GM13977 (cell line): ENCODE results near the gene IFT122.

Experiments
- DNase-seq: peaks from one replicate; pipeline ENCODE4 v3.0.0; 2012; ENCODE audit warnings: low spot score
- in situ Hi-C: fragments of 300-500 bp; cut with MboI; formaldehyde crosslinking; loops from one replicate; pipeline ENCODE4 v1.12.0; 2022; ENCODE audit warnings: low sequenced_read_pairs, low pct_unique_long_range_greater_than_20kb, mixed read lengths, inconsistent platforms; ENCODE audit not compliant: unreplicated experiment
- TF ChIP-seq, protein P1 (sequence below): IDR thresholded peaks from 2 replicates; pipeline ENCODE4 v1.5.1; 2012; ENCODE audit warnings: mild to moderate bottlenecking, control low read depth; ENCODE audit not compliant: insufficient read depth; ENCODE audit errors: extremely low read depth, missing control alignments

Gene IFT122

DNA sequence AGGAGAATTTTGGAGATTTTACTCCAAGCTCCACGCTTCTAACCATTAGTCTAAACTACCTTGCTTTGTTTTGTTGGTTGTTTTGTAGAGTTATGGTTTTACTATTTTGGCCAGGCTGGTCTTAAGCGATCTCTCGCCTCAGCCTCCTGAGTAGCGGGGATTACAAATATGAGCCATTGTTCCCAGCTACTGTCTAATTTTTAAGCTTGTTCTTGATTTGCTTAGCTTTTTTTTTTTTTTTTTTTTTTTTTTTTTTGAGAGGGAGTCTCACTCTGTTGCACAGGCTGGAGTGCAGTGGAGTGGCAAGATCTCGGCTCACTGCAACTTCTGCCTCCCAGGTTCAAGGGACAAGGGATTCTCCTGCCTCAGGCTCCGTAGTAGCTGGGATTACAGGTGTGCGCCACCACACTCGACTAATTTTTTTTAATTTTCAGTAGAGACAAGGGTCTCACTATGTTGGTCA, 40.1 kb upstream of the IFT122 start:
- in situ Hi-C loops, result no loop called here
- TF ChIP-seq, protein P1, sequence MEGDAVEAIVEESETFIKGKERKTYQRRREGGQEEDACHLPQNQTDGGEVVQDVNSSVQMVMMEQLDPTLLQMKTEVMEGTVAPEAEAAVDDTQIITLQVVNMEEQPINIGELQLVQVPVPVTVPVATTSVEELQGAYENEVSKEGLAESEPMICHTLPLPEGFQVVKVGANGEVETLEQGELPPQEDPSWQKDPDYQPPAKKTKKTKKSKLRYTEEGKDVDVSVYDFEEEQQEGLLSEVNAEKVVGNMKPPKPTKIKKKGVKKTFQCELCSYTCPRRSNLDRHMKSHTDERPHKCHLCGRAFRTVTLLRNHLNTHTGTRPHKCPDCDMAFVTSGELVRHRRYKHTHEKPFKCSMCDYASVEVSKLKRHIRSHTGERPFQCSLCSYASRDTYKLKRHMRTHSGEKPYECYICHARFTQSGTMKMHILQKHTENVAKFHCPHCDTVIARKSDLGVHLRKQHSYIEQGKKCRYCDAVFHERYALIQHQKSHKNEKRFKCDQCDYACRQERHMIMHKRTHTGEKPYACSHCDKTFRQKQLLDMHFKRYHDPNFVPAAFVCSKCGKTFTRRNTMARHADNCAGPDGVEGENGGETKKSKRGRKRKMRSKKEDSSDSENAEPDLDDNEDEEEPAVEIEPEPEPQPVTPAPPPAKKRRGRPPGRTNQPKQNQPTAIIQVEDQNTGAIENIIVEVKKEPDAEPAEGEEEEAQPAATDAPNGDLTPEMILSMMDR, result no peak
- DNase-seq, result no peak

DNA sequence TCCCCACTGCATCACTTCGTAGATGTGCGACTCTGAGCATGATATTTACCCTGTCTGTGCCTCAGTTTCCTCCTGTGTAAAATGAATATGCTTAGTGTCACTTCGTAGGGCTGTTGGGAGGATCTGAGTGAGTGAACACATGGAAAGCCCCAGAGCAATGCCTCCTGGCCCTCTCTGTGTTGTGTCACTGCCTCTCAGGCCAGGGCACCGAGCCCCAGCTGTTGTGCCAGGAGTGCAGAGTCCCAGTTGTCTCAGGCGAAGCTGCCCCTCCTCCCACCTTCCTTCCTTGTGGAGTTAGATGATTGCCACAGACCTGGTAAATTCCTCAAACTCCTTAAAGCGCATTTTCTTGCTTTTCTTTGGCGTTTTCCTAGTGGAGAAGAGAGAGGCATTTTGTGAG, 37.8 kb upstream of the IFT122 start:
- DNase-seq, result no peak
- TF ChIP-seq, protein P1, result no peak
- in situ Hi-C loops, result no loop called here

DNA sequence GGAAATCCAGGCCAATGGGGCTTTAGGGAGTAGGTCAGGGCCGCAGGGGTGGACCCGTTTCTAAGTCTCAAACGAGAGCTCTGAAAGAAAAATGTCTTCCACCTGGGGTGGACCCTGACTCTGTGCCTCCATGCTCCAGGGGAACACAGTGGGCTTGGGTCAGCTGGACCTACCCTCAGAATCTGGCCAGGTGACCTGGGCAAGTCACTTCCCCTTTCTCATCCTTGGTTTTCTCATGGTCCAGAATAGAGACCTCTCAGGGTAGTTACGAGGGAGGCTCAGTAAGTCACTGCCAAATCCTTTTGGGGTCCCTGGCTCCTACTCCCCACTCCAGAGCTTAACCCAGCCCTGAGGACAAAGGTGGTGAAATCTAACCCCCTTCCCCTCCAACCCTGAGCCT, 37.4 kb upstream of the IFT122 start:
- TF ChIP-seq, protein P1, result no peak
- DNase-seq, result no peak
- in situ Hi-C loops, result no loop called here

DNA sequence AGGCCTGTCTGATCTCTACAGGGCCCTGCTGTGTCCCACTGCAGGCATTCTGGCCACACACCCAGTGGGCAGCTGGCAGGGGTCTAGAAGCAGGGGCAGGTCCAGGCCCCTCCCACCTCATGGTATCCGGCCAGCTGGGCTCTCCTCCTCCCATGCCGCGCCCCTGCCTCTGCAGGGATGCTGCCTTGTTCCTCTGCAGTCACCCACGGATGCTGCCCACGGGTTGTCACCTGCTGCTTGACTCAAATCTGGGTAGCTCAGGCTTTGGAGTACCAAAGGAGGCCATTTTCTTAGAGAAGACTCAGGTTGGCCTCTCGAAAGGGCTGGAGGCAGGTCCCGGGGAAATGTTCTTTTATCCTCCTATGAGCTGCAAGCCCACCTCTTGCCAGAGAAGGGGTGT, 36.6 kb upstream of the IFT122 start:
- TF ChIP-seq, protein P1, result no peak
- no peak for DNase-seq
- in situ Hi-C loops, result no loop called here

DNA sequence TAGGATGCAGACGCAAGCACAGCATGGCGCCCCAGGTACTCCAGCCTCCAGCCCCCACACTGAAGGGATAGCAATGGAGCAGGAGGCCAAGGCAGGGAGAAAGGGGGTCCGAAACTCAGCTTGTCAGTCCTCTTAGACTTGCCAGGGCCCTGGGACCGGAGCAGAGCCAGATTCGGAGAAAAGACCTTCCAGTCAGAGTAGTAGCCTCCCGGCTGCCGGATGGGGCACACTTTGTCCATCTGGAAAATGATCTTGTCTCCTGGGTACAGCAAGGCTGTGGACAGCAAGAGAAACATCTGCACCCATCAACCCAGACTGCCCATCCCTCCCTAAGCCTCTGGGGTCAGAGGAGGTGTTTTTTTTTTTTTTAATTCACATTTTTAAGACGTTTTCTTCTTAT, 35.9 kb upstream of the IFT122 start:
- TF ChIP-seq, protein P1, result no peak
- in situ Hi-C loops, result no loop called here
- no peak for DNase-seq

DNA sequence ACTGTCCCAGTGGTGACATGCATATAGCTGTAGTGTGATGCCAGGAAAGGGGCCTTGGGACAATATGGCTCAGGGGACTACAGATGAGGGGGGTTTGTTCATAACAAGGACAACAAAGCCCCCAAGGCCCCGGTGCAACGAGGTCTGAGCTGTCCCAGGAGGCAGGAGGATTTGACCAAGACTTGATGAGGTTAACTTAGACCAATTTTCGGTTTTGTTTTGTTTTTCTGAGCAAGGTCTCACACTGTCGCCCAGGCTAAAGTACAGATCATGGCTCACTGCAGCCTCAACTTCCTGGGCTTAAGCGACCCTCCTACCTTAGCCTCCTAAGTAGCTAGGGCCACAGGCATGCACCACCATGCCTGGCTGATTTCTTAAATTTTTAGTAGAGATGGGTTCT, 35.4 kb upstream of the IFT122 start:
- no peak for DNase-seq
- TF ChIP-seq, protein P1, result no peak
- in situ Hi-C loops, result no loop called here

DNA sequence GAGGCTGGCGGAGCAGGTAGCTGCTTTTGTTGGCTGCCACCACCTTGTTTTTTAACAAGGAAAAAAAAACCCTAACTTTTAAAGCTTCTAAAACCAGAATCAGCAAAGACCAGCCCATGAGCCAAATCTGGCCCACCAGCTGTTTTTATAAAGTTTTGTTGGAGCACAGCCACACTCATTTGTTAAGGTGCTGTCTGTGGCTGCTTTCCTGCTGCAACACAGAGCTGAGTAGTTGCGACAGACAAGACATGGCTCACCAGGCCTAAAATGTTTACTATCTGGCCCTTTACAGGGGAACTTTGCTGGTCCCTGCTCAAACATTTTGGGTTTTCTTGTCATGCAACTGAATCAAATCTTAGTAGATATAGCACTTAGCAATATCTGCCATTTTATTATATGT, 30.5 kb upstream of the IFT122 start:
- no peak for DNase-seq
- TF ChIP-seq, protein P1, result no peak
- in situ Hi-C loops, result no loop called here
